Subcutaneous adipose tissue (tissue), 4 donors: ENCODE measurements around the gene POR. TPM values are rescaled to one million over a fixed set of nuclear protein-coding genes. Genes with fewer than 3 reads are reported as not detected.

Experiments used
- total RNA-seq, 4 donors: library from RNA; depleted of rRNA; stranded (reverse); fragments of >200 nt; gene quantifications; one replicate each; pipeline ENCODE4 v1.1.0, GENCODE V29; 2016
- TF ChIP-seq, protein P1 (sequence below): fragments of 450-650 bp; IDR thresholded peaks from one replicate; pipeline ENCODE4 v1.5.1; 2016; ENCODE audit warnings: low read depth, mild to moderate bottlenecking, control low read depth, antibody characterized with exemption, moderate library complexity

Gene POR
- total RNA-seq, 4 donors from 2014 or later = 72.2 to 107 (median 79.5) TPM

DNA sequence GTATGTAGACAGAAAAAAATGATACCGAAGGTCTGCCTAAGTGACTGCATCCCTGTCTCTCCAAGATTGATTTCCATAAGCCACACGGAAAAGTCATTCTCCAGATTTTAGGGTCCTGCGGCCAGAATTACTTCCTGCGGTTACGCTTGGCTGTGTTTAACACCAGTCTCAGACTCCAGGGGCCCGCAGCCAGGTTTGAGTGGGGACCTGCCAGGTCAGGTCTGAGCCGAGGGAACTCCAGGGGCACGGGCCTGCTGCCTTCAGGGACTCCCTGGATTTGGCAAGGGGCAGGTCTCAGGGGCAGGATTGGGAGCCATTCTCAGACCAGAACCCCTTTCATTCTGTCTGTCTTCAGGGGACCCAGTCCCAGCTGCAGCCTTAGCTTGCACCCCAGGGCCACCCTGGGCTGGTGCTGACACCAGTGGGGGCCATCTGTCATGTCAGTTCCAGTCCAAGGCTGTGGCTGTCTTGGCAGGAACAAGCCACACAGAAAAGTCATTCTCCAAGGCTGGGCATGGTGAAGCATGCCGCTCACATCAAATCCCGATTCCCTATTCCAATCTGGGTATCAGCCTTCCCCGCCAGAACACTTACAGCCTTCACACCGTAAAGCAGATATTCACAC, 40.5 kb downstream of the POR start:
- TF ChIP-seq, protein P1, sequence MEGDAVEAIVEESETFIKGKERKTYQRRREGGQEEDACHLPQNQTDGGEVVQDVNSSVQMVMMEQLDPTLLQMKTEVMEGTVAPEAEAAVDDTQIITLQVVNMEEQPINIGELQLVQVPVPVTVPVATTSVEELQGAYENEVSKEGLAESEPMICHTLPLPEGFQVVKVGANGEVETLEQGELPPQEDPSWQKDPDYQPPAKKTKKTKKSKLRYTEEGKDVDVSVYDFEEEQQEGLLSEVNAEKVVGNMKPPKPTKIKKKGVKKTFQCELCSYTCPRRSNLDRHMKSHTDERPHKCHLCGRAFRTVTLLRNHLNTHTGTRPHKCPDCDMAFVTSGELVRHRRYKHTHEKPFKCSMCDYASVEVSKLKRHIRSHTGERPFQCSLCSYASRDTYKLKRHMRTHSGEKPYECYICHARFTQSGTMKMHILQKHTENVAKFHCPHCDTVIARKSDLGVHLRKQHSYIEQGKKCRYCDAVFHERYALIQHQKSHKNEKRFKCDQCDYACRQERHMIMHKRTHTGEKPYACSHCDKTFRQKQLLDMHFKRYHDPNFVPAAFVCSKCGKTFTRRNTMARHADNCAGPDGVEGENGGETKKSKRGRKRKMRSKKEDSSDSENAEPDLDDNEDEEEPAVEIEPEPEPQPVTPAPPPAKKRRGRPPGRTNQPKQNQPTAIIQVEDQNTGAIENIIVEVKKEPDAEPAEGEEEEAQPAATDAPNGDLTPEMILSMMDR = no peak

DNA sequence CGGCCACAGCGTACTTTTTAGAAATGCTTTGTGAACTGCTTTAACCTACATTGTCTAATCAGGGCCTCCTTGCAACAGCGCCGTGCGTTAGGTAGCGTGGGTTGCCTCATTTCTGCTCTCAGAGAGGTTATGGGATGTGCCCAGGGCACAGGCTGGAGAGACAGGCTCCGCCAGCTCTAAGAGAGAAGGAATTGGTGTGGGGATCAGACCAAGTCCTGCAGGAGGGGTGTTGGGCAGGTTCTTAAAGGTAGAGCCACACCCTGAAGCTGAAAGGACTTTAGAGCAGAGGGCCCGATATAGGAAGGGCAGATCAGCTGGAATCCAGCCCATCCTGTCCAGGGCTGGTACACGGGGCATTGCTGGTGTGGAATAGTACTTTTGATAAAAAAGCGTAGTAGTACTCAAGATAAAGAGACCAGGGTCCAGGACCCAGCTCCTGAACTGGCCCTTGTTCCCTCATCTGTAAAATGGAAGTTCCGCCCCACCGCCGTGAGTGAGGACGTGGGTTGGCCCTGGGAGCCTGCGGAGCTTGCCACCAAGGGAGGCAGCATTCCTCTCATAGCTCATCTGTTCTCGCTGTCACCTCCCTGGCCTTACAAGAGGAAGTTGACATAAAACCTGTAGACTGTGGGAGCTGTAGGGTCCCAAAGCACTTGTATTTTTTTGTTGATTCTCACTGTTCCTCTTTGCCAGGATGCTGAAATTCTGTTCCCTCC, 42.2 kb downstream of the POR start:
- TF ChIP-seq, protein P1 = no peak

DNA sequence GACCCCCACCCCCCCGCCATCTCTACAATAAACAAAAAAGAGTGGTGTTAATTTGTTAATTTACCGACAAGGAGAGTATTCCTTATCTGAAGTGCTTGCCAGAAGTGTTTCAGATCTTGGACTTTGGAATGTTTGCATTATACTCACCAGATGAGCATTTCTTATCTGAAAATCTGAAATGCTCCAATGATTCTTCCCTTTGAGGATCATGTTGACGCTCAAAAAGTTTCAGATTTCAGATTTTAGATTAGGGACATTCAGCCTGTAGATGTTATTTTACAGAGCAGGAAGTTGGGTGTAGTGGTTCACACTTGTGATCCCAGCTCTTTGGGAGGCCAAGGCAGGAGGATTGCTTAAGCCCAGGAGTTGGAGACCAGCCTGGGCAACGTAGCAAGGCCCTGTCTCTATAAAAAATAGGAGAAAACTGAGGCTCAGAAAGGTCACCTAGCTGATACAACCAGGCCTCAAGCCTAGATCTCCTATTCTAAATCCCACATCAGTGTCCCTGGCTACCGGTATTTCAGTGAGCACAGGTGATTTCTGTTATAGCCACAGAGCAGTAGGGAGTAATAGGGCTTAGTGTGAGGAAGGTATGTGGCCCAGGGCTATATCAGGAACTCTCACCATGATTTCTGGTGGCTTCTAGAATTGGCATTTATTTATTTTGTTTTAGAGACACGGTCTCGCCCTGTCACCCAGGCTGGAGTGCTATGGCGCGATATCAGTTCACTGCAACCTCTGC, 44.0 kb downstream of the POR start:
- TF ChIP-seq, protein P1 = no peak

DNA sequence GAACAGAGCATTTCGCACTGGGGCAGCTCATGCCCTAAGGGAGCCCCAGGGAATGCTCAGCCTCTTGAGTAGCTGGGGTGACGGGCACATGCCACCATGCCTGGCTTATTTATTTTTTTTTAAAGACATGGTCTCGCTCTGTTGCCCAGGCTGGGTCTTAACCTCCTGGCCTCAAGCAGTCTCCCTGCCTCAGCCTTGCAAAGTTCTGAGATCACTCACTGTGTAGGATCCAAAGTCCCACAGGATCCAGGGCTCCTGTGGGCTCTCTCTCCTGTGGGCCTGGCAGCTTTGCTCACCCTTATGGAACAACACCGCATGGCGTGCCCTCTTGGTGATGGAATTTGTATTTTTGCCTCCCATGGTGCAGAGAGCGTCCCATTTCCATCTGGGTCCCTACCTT, 45.4 kb downstream of the POR start:
- TF ChIP-seq, protein P1 = no peak

DNA sequence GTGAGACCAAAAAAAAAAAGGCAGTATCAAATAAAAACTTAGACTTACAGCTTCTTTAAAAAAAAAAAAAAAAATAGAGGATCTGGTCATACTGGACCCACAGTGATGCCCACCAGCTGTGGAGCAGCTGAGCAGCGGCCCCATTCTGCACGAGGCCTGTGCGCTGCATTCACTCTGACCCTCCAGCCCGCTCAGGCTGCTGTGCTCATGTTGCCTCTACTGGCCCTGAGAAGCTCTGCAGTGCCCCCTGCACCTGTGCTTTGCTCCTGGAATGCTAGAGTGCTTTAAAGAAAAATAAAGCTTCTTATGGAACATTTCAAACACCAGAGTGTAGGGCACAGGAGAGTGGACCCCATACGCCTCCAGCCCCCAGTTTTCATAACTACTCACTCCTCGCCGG, 46.3 kb downstream of the POR start:
- TF ChIP-seq, protein P1 = no peak

DNA sequence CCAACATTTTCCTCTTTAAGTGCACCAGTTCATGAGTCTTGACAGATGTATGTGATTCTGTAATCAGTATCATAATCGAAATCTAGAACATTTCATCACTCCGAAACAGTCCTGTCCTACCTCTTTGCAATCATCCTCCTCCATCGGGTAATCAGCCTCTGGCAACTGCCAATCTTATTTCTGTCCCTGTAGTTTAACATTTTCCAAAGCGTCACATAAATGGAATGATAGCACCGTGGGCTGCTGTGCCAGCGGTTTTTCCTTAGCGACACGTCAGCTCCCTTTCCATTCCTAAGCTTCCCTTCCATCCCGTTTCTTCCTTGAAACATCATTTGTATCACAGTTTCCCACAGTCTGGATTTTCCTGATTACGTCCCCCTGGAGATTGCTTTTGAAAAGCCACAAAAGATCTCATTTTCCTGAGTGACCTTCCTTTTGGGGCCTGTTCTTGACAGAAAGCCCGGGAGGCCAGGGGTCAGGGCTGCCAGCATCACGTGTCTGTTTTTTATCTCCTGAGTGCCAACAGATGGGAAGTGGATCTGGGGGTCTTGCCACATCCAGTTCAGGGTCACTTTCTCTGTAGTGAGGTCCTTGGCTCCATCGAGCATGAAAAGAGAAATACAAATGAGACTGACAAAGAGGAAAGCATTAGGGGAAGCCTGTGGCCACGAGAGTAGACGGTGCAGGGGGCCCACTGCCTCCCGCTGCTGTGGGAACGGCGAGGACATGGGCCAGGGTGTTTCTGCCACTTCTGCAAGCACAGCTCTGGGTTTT, 47.8 kb downstream of the POR start:
- TF ChIP-seq, protein P1 = no peak
